Right cardiac atrium (tissue), 5 donors: ENCODE results near the gene SNX20. TPM values are rescaled to one million over a fixed set of nuclear protein-coding genes. Genes with fewer than 3 reads are reported as not detected.

Experiments
- ATAC-seq, 2 donors: fragments of 200-7000 bp; cut with Tn5 transposase; one replicate each; pipeline versions ENCODE4 v1.8.0 to v1.9.1; 2020; ENCODE audit warnings: moderate library complexity in 2 of 2, mild to moderate bottlenecking in 1 of 2
- DNase-seq, 3 donors: peaks; one replicate each; pipeline ENCODE4 v3.0.0-alpha.2; 2020
- H3K27ac ChIP-seq: one replicate; pipeline ENCODE4 v1.5.1; 2013; ENCODE audit warnings: mild to moderate bottlenecking, low read length, control low read depth, moderate library complexity
- H3K27me3 ChIP-seq: one replicate; pipeline ENCODE4 v1.6.1; 2013; ENCODE audit not compliant: control insufficient read depth, insufficient read depth
- H3K4me1 ChIP-seq: one replicate; pipeline ENCODE4 v1.6.1; 2013; ENCODE audit warnings: low read length; ENCODE audit not compliant: control insufficient read depth, insufficient read depth
- H3K4me3 ChIP-seq: one replicate; pipeline ENCODE4 v1.5.1; 2013; ENCODE audit warnings: low read length, control low read depth
- H3K9me3 ChIP-seq: one replicate; pipeline ENCODE4 v1.6.1; 2013; ENCODE audit warnings: low read length; ENCODE audit not compliant: control insufficient read depth
- WGBS: extraction: QIAGEN DNeasy Blood & Tissue Kit; methylation state at CpG from one replicate; pipeline ENCODE4 v1.1.7; 2013; 5-methylcytosine and 5-hydroxymethylcytosine counted together
- intact Hi-C, 4 donors: fragments of 100-400 bp; cut with DNase I; formaldehyde crosslinking; loops; one replicate each; pipeline versions ENCODE4 v1.11.0 to v1.14.0; 2022 to 2023
- polyA plus RNA-seq: library from polyadenylated mRNA; stranded (reverse); fragments of 200-250 nt; gene quantifications from one replicate; pipeline ENCODE4 v1.2.3, GENCODE V29; 2013
- total RNA-seq, 4 donors: library from RNA; stranded (reverse); fragmentation: NEBNext Ultra II Directional; extraction: Animal tissue kit (Norgen Biotek cat#: 25700); gene quantifications; one replicate each; pipeline ENCODE4 v1.2.1, GENCODE V29; 2021
- donor health status: healthy with polysubstance abuse.
- donor health status: DM: no; HTN: yes; CAD: no.
- donor health status: DM: no; HTN: no; CAD: no.
- donor health status: DM: no; HTN: yes; CAD: no; lungs with severe emphysema.
- donor health status: DM: yes; HTN: yes; CAD: no.

The SNX20 gene
- total and polyA plus RNA-seq, 5 donors, result 0.34 to 1.7 (median 1.3) TPM

GRCh38 chr16:50667497-50668367 lies 13.4 kb downstream of the SNX20 start:
- intact Hi-C loops, result loop anchor here in 3 of 4 donors (5.0 to 10.0 kb wide), 4 partner anchors 295 to 643 kb away; partner anchors contain the start of gene CNEP1R1 (in 2 of the 3)
- no peak for ATAC-seq
- Histone ChIP-seq H3K4me1 (no peaks in the 10 kb centered on the region), H3K4me3 (no peak overlapping the region), H3K9me3 (peaks cover 6% of the 10 kb centered on the region), H3K27me3 (no peaks in the 10 kb centered on the region), H3K27ac (no peak overlapping the region)
- 87% methylated on average over 21 of the region's 21 CpGs for WGBS
- no peak for DNase-seq

- no peak for ATAC-seq
- Histone ChIP-seq H3K27me3 (no peaks in the 10 kb centered on the region), H3K4me1 (no peaks in the 10 kb centered on the region), H3K27ac (no peak overlapping the region), H3K9me3 (peaks cover 2% of the 10 kb centered on the region), H3K4me3 (no peak overlapping the region)
- WGBS, result 77% methylated on average over 9 of the region's 9 CpGs
- peak in 1 of 3 donors; percentile 64 for DNase-seq
- intact Hi-C loops, result loop anchor here in 3 of 4 donors (5.0 to 10.0 kb wide), 4 partner anchors 295 to 642 kb away; partner anchors contain the start of gene CNEP1R1 (in 2 of the 3)
Observed at GRCh38 chr16:50666658-50667496, 14.2 kb downstream of the SNX20 start.

DNA sequence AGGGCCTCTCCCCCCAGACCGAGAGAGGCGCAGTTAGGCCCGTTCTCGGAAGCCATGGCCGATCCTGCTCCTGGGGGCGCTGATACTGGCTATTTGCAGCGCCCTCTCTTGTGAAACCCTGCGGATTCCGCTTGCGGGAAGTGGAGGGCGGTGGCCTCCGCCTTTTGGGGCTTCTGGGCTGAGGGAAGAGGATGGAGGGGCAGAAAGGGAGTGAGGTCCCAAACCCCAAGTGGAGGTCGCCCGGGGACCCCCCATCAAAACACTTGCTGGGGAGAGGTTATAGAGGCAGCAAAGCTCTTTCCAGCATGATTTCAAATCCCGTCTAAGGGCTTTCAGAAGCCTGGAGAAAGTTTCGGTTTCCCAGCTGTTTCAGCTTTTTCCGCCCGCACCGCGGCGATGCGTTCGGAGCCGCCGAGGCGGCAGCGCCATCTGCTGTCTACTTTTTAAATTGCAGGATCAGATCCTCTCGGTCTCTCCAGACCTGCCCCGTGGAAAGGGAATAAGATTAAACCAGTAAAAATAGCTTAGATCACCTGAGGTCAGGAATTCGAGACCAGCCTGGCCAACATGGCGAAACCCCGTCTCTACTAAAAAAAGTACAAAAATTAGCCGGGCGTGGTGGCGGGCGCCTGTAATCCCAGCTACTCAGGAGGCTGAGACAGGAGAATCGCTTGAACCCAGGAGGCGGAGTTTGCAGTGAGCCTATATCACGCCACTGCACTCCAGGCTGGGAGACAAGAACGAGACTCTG lies 15.8 kb downstream of the SNX20 start:
- H3K4me1 ChIP-seq, result no peaks in the 10 kb centered on the region
- H3K27ac ChIP-seq, result peak overlapping the region; percentile 53
- DNase-seq (peak; percentile 75 to 88 (median 86)), ATAC-seq (peak; percentile 81 to 87)
- H3K4me3 ChIP-seq, result peak overlapping the region; percentile 62
- intact Hi-C loops, result loop anchor here in 3 of 4 donors (5.0 to 10.0 kb wide), 4 partner anchors 293 to 641 kb away; partner anchors contain the start of gene CNEP1R1 (in 2 of the 3)
- WGBS, result 13% methylated on average over 40 of the region's 40 CpGs
- no peaks in the 10 kb centered on the region for H3K9me3 ChIP-seq
- no peaks in the 10 kb centered on the region for H3K27me3 ChIP-seq

DNA sequence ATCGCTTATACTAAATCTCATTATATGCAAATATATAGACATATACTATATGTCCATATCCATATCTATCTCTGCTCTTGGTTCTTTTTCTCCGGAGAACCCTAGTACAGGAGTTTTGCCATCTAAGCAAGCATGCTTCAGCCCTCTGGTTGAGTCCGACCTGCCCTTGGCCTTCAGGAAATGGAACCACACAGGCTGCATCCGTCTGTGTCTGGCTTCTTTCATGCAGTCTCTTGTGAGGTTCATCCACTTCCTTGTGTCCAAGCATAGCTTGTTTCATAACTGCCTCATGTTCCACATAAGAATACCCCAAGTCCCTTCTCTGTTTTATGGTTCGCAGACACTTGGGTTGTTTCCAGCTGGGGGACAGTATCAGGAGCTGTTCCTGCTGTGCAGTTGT lies 16.8 kb downstream of the SNX20 start:
- Histone ChIP-seq H3K27me3 (no peaks in the 10 kb centered on the region), H3K4me3 (no peak overlapping the region), H3K27ac (no peak overlapping the region), H3K9me3 (no peaks in the 10 kb centered on the region), H3K4me1 (no peaks in the 10 kb centered on the region)
- ATAC-seq (no peak), DNase-seq (no peak)
- intact Hi-C loops, result loop anchor here in 3 of 4 donors (5.0 to 10.0 kb wide), 5 partner anchors 62 to 639 kb away; partner anchors contain the start of gene CNEP1R1 (in 2 of the 3)
- 90% methylated on average over 5 of the region's 5 CpGs for WGBS

GRCh38 chr16:50662306-50662940 lies 18.7 kb downstream of the SNX20 start:
- intact Hi-C loops, result loop anchor here in 3 of 4 donors (5.0 to 10.0 kb wide), 5 partner anchors 60 to 638 kb away; partner anchors contain the start of gene CNEP1R1 (in 2 of the 3)
- WGBS, result 78% methylated on average over 10 of the region's 10 CpGs
- no peaks in the 10 kb centered on the region for H3K27me3 ChIP-seq
- no peak overlapping the region for H3K27ac ChIP-seq
- no peaks in the 10 kb centered on the region for H3K9me3 ChIP-seq
- DNase-seq (no peak), ATAC-seq (no peak)
- H3K4me3 ChIP-seq, result no peak overlapping the region
- no peaks in the 10 kb centered on the region for H3K4me1 ChIP-seq

GRCh38 chr16:50659806-50660205 lies 21.3 kb downstream of the SNX20 start:
- Histone ChIP-seq H3K9me3 (no peaks in the 10 kb centered on the region), H3K27me3 (no peaks in the 10 kb centered on the region), H3K4me3 (no peak overlapping the region), H3K27ac (no peak overlapping the region), H3K4me1 (no peaks in the 10 kb centered on the region)
- intact Hi-C loops, result loop anchor here in 3 of 4 donors (5.0 to 10.0 kb wide), 5 partner anchors 58 to 635 kb away; partner anchors contain the start of gene CNEP1R1 (in 2 of the 3)
- ATAC-seq (no peak), DNase-seq (no peak)
- WGBS, result 85% methylated on average over 5 of the region's 5 CpGs

GRCh38 chr16:50657241-50657640 lies 23.9 kb downstream of the SNX20 start:
- ATAC-seq, result peak; percentile 57 to 86
- Histone ChIP-seq H3K4me3 (no peak overlapping the region), H3K4me1 (no peaks in the 10 kb centered on the region), H3K27me3 (no peaks in the 10 kb centered on the region), H3K9me3 (no peaks in the 10 kb centered on the region), H3K27ac (no peak overlapping the region)
- WGBS, result 39% methylated on average over 5 of the region's 5 CpGs
- peak in 1 of 3 donors; percentile 45 for DNase-seq
- intact Hi-C loops, result no loop called here

DNA sequence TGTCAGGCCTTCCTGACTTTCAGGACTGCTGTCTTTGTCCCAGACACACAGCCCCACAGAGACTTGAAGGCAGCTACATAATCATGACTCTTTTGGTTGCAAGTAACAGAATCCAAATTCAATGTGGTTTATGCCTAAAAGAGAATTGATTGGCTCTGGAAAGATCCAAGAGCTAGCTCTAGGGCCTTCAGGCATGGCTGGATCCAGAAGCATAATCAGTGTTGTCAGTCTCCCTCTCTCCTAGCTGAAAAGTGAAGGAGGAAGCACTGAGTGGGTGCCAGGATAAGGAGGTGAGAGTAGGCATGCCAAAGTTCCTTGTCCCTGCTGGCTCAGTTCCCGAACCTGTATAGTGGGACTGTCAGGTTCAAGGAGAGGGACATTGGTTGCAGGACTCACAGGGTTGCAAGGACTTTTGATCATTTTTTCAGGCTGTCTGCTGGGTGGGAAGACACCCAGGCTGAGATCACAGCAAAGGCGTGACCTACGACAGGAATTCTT lies 25.5 kb downstream of the SNX20 start:
- H3K4me1 ChIP-seq, result no peaks in the 10 kb centered on the region
- 87% methylated on average over 3 of the region's 3 CpGs for WGBS
- DNase-seq (peak in 1 of 3 donors; percentile 1), ATAC-seq (no peak)
- intact Hi-C loops, result no loop called here
- no peak overlapping the region for H3K27ac ChIP-seq
- H3K9me3 ChIP-seq, result no peaks in the 10 kb centered on the region
- H3K27me3 ChIP-seq, result no peaks in the 10 kb centered on the region
- H3K4me3 ChIP-seq, result no peak overlapping the region

DNA sequence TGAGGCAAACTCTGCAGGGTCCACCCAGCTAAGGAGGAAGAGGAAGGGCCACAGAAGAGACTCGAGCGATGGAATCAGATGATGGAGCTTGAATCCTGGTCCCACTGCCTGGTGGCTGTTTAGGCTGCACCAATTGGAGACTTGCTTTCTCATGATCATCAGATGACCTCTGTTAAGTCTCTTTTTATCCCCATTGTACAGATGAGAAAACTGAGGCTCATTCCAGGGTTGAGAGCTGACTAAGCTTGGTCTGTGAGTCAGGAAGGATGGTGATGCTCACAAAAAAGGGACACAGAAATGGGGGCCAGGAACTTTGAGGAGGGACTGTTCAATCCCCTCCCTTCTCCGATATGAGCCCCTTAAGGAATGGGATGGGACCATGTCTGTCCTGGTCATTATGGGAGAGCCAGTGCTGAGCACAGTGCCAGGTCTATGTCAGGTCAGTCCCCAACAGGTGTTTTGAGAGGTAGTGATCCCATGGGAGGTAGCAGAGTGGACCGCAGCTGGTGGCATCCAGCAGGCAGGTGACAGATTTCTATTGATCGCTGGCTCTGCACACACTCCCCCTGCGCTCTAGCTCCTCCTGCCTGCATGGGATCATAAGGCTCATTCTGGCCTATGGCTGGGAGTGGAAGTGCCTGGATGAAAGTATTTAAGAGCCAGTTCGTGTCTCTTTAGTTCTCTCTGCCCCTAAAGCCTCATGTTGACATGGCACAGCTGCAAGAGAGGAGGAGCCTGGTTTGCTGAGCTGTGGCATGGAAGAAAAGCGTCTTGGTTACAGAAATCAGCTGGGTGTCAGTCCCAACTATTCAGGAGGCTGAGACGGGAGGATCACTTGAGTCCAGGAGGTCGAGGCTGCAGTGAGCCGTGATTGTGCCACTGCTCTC lies 27.2 kb downstream of the SNX20 start:
- intact Hi-C loops, result no loop called here
- WGBS, result 85% methylated on average over 11 of the region's 11 CpGs
- no peaks in the 10 kb centered on the region for H3K4me1 ChIP-seq

More for the DNA sequence above, 27.2 kb downstream of the SNX20 start:
- peak in 1 of 3 donors; percentile 10 for DNase-seq
- Histone ChIP-seq H3K27ac (no peak overlapping the region), H3K9me3 (no peaks in the 10 kb centered on the region), H3K27me3 (no peaks in the 10 kb centered on the region), H3K4me3 (no peak overlapping the region)
- ATAC-seq, result no peak
